ENCODE results near the gene MIA3.

DNA sequence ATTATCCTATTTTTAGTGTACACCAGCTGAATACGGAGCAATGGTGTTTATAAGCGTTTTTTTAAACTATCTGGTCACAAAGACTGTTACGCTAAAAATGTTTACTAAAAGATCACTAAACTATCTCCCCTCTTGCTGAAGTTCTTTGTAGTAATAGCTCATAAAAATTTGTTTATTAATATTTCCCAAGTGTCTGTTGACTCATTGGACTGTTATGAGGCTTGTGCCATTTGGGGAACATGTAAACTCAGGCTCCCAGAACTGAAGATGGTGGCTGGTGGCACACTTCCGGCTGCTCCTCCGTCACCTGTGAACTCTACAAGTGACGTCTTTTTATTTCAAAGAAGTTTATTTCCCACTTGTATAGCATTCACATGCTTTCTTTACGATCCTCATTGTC, 48.1 kb downstream of the MIA3 start:
- TF ChIP-seq EZH2 (IDR thresholded peaks at IDR 0.05; ENCODE audit: borderline replicate concordance), result no peak
- TF ChIP-seq CTCF (IDR thresholded peaks at IDR 0.05; ENCODE audit: poor library complexity), result no peak
- no peak for TF ChIP-seq EZH2phosphoT487 (IDR thresholded peaks at IDR 0.05; ENCODE audit: low read depth, severe bottlenecking, unreplicated experiment)
